Measurements from ENCODE around the gene SRMS.
"Not testable (repeated sequence)": the region's sequence is repeated elsewhere in the genome, so short reads cannot be mapped to it uniquely, and the experiment has no call there.

The SRMS gene

DNA sequence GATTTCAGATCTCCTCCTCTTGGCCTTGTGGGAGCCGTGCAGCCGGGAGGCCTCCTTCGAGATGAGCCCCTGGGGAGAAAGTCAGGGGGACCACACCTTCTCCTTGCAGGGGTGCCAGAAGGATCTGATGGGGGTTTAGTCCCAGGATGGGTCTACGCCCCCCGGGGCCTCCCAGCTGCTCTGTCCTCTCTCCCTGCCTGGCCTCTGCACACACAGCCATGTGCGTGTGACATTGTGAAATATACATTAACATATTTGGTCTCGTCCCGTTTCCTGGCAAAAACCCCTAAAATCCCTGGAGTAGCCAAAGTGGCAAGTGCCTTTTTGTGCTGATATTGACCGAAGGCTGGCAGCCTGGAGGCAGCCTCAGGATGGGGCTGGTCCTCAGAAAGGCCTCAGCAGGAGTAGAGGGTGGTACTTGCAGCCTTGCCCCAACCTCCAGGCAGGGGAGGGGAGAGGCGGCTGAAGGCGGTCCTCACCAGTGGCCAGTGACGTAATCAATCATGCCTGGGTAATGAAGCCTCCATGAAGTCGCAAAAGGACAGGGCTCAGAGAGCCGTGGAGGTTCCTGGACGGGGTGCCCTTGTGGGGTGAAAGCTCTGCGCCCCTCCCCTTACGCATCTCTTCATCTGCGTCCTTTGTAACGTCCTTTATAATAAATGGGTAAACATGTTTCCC lies 31.6 kb upstream of the SRMS start:
- DNase-seq = peak; percentile 17 to 47 (median 44)

DNA sequence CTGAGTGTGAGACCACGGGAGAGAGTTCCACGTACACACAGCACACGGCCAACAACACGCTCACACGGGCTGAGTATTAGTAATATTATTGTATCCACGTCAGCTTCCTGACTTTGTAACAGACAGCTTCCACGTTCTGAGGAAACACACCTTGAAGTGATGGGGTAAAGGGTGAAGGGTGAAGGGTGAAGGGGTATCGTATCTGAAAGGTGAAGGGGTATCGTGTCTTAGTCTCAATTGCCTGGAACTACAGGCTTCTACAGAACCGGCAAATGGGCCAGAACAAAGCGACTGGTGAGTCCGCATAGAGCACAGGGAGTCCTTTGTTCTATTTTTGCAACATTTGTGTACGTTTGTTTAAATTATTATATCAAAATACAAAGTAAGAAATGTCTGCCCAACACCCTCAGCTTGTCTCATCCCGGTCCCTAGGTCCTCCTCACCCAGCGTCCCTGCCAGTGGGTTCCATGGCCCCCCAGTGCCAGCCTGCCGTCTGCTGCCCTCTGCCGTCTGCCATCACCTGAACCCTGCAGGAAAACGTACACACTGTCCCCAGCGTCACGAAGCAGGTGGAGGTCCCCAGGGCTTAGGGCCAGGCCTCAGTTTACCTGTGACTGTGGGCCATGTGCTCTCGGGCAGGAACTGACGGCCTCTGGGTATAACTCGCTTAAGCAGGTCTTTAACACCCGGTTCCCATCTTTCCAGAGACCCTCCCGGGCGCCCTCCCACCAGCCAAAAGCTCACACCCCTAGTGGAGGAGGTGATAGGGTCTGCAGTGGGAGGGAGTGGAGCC lies 30.9 kb upstream of the SRMS start:
- no peak for DNase-seq

DNA sequence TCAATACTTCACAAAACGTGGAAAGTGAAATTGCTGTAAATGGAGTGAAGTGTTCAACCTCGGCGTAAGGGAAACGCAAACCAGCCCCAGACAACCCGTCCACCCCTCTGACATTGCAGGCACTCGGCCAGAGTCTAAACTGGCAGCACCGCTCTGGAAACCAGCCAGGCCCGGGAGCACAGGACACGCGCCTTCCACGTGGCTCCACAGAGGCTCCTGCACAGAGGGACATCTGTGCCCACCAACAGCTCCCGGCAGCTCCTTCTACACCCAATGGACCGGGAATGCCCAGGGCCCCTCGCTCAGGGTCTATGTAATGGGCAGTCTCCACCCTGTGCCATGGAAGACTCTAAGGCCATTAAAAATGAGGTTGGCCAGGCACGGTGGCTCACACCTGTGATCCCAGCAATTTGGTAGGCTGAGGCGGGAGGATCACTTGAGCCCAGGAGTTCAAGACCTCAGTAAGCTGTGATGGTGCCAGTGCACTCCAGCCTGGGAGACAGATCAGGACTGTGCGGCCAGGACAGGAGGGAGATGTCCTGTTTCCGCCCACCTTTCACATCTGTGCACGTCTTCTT lies 29.9 kb upstream of the SRMS start:
- DNase-seq = no peak

DNA sequence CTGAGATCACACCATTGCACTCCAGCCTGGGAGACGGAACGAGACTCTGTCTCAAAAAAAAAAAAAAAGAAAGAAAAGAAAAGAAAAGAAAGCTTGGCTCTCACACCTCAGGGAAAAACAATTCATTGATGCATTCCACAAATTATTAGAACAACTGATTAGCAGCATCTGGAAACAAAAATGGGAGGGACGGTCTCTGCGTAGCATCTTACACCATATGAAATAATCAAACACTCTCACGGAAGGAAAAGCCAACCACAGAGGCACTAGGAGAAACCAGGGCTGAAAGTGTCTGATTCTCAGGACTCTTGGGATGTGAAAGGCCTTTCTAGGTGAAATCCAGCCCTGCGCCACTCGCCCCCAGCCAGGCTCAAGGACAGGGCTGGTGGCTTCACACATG lies 28.8 kb upstream of the SRMS start:
- no peak for DNase-seq

DNA sequence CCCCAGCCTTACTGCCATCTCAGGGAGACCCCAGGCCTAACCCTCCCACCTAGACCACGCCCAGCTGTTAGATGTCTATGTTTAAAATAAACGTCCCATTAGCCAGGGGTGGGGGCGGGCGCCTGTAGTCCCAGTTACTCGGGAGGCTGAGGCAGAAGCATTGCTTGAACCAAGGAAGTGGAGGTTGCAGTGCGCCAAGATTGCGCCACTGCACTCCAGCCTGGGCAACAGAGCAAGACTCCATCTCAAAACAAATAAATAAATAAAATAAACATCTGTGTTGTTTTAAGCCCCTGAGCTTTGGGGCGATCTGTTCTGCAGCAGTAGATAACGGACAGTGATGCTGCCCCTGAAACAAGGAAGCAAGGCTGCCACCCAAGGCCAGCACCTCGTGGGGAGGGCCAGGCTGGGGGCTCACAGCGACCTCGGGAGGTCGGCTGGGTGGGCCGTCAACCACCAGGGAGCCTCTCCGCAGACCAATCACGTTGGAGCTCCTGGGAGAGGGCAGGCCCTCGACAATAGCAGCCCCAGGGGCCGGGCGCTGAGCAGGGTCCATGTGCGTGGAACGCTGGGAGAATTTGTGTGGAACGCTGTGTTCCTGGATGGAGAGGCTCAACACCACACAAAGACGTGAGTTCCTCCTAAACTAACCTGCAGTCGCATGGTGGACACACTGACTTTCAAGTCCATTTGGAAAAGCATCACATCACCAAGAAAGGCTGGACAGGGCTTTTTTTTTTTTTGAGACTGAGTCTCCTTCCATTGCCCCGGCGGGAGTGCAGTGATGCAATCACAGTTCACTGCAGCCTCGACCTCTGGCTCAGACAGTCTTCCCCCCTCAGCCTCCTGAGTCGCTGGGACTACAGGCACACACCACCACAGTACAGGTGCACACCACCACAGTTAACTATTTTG lies 27.5 kb upstream of the SRMS start:
- no peak for DNase-seq

DNA sequence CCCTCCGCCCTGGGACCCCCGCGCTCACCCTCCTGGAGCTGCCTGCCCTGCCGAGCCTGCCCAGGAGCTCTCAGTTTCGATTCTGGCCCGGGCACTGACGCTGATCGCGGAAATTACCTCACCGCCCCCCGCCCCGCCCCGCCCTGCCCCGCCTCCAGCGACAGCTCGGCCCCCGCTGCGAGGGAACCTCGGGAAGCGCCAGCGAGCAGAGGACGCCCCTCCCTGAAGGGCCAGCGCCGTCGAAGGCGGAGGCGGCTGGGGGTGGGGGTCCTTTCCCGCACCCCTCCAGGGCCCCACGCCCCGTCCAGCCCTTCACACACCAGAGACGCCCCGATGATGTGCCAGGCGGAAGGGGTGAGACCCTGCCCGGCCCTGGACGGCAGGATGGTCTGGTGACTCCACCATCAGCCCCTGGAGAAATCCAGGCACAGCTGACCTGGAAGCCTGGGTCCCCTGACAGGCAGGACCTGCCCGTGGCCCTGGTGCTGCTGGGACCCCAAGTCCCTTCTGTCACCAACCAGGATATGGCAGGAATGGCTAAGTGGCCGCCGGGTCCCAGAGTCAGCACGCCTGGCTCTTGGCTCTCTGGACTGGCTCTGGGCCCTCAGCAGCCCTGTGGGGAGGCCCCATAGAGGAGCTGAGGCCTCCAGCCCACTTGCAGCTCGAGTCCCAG lies 26.7 kb upstream of the SRMS start, which contains the start of gene HELZ2:
Gene HELZ2, minus strand, starts transcription at position 84 of the 673 bp plus-strand sequence. CDS start 1,854 bp downstream, outside the sequence.
- DNase-seq = peak; percentile 69 to 88 (median 81)

DNA sequence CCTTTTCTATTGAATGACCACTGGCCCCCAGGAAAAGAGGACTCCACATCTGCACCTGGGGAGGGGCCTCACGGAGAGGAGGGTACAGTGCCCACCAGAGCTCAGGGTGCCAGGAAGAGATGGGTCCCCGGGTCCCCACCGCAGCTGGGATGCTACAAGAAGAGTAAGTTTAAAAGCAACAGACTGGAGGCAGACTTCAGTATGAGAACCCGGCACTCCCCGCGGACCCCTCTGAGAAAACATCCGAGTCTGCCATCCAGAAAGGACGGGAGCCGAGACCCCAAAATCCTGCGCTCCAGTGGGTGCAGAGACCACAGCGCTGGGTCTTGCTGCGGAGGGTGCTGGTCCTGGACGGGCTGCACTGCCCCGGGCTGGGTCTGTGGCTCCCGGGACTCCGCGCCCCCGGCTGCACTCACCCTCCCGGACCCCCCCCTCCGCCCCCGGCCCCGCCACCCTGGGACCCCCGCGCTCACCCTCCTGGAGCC lies 26.1 kb upstream of the SRMS start:
- DNase-seq = no peak

DNA sequence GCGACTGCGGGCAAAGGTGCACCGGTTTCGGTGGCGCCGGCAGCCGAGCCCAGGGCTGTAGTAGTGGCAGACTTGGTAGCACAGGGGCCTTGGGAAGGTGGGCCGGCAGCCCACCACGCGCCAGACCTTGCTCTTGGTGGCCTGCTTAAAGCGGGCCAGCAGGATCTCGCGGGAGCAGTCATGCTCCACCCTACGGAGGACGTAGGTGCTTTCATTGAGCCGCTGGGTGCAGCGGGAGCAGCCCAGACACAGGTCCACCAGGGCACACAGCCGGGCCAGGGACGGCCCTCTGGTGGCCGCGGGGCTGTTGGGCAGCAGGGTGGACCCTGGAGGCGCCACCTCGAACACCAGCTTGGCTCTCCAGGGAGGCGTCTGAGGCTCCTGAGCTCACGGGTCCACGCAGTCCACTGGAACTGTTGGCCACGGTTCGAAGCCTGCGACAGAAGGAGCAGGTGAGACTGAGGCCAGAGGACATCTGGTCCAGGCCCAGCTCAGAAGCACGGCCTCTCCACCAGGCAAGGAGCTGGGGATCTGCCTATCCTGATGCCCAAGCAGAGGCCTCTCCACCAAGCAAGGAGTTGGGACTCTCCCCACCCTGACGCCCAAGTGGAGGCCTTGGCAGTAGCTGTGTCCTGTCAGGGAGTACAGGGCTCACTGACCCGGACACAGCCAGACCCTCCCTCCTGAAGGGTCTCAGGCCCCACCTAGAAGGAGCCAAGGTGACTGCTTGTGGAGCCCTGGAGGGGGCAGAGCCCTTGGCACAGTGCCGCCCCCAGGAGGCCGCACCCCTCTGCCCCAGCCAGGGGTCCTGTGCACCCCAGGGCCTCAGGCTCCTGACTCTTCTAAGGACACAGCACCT lies 25.5 kb upstream of the SRMS start:
- DNase-seq = no peak

DNA sequence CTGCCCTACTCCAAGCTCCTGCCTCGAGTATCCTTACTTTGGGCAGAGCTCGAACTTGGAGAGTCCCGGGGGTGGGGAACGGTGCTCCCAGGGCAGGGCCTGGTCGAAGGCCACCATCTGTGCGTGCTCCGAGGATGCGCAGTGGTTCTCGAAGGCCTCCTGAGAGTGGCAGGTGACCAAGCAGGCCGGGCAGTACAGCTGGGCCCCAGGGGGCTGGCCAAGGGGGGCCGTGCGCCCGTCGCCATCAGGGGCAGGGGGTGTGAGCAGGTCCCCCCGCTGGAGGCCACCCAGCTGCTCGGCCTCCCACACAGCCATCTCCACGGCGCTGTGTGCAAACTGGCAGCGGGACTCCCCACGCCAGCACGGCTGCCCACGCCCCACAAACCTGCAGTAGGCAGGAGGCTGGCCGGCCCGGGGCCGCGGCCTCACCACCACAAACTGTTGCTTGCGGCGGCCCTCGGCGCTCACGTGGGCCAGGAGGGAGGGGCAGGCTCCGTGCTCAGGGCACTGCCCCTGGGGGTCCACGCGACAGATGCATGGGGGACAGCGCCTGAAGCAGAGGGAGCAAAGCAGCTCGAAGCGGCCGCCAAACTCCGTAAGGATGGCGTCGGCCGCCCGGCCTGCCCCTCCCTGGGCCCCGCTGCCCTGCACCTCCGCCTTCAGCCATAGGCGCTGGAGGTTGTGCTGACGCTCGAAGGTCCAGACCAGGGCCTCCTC lies 24.7 kb upstream of the SRMS start:
- DNase-seq = no peak

DNA sequence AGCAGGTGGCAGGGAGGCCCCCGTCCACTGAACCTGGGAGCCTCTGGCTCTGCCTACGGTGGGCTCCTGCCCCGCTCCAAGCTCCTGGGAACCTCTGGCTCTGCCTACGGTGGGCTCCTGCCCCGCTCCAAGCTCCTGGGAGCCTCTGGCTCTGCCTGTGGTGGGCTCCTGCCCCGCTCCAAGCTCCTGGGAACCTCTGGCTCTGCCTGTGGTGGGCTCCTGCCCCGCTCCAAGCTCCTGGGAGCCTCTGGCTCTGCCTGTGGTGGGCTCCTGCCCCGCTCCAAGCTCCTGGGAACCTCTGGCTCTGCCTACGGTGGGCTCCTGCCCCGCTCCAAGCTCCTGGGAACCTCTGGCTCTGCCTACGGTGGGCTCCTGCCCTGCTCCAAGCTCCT lies 23.5 kb upstream of the SRMS start:
- DNase-seq = not testable (repeated sequence)

DNA sequence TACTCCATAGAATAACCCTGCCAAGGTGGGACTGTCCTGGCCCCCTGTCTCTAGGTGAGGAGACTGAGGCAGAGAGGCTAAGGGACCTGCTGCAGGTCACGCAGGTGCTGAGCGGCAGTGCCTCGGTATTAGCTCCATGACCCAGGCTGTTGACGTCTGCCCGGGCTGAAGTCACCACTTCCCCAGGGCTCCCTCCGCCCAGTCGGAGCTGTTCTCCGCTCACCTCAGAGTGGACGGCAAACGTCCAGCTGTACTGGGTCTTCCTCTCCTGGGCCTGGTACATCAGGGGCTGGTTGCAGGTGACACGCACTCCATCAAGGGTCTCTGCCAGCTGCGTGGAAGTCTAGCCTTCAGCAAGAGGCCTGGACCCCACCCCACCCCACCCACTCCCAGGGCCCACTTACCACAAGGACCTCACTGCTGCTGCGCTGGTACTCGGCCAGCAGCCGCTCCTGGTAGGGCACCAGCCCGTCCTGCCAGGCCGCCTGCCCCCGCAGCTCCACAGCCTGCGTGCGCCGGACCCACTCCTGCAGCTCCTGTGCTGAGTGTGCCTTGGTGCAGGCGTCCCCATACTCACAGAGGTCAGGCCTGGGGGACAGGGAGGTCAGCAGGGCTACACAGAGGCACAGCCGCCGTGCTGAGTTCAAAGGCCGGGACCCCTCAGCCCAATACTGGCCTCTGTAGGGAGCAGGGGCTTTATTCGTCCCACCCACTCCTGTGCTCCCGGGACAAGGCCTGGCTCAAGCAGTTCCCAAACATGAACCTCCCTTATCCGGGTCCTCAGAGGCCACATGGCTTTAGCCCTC lies 22.9 kb upstream of the SRMS start:
- DNase-seq = no peak

DNA sequence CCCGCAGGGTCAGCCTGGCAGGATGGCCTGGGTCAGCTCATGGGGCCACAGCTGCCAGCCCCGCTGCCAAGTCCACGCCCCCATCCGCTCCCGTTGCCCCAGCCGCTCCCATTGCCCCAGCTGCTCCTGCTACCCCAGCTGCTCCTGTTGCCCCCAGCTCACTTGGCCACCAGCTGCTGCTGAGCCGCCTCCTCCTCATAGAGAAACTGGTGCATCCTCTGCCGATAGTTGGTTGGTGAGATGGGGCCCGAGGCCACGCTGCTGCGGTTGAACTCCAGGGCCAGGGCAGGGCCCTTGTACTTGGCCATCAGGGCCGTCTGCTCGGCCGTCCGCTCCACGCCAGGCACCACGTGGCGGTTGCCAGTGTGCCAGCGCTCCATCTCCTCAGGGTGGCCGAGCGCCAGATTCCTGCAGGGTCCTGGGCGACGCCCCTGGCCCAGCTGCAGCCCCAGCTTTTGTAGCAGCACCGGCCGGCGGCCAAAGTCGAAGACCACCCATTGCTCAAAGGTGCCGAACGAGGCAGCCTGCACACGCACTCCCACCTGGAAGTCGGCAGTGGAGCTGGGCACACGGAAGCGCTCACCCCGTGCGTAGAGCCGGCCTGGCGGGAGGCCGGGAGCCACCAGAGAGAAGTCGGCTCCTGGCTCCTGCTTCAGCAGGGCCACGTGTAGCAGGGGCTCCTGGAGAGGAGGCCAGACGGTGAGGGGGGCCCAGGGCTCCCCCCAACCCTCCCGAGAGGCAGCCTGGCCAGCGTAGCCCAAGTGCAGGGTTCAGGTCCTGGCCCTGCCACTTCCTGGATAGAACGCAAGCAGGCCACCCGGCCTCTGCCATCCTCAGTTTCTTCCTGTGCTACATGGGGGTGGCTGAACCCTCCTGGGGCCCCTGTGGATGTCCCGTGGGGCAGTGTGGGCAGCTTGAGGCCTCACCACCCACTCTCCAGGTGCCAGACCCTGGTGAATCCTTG lies 21.7 kb upstream of the SRMS start:
- DNase-seq = no peak

DNA sequence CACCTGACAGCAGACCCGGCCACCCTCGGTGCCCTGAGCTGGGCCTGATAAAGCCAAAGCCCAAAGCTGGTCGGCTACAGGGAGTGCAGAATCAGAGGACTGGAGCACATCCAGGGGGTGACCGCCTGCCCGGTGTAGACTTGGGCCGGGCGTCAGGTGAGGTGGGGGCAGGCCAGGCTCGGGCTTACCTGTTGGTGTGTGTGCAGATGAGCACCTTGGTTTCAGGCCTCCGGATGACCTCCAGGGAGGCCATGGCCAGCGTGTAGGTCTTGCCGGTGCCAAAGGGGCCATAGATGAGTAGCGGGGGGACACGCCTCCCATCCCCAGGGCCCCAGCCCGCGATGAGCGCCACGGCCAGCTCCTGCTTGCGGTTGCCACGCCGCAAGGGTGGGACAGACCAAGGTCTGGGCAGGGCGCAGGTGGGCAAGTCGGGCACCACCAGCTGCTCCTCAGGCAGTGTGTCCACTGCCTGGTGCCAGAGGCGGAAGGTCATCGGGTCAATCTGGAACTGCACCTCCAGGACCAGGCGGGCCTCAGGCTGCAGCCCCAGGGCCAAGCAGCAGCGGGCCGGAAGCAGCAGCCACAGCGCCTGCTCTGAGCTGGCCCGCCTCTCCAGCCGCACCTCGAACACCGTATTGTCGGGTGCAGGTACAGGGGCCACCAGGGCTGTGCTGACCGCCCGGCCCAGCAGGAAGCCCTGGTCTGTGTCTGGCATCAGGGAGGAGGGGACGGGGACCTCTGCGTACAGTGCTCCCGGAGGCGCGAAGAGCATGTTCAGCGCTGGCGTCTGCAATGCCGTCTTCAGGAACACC lies 20.8 kb upstream of the SRMS start:
- DNase-seq = peak in 2 of 4 experiments; percentile 18 to 48

DNA sequence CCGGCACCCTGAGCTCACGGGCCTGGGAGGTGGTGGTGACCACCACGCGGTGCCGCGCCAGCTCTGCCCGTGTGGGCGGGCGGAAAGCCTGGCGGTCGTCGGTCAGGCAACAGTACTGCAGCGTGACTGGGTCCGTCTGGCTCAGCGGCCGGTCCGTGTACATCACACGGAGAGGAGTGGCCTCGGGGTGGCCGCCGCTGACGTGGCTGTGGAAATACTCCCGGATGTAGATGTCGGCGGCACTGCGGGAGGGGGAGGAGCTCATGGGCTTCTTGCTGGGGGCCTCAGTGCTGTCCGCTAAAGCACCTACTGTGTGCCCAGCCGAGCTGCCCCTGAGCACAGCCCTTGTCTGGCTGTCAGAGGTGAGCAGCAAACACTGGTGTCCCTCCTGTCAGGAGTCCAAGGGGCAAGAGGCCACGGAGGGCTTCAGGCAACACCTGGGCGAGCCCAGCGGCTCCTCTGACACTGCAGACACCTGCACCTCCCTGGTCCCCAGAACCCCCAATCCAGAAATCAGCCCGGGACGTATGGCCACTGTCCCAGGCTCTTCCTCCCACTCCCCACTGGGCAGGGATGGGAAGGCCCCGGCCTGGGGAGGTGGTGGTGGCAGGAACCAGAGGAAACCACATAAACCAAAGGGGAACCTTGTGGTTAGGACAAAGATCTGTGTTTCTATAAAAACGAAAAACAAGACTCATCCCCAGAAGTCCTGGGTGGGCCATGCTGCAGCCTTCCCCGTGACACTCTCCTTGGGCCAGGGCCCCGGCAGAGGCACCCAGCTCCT lies 20.0 kb upstream of the SRMS start:
- DNase-seq = peak; percentile 85 to 92 (median 90)

DNA sequence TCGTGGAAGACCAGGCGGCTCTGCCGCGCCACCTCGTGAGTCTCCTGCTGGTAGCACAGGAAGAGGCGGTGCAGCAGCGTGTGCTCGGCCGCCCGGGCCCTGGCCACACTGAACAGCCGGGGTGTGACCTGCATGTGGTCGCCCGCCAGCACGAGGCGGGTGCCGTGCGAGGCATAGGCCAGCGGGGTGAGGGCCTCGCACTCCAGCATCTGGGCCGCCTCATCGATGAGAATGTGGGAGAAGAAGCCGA lies 19.5 kb upstream of the SRMS start:
- no peak for DNase-seq

DNA sequence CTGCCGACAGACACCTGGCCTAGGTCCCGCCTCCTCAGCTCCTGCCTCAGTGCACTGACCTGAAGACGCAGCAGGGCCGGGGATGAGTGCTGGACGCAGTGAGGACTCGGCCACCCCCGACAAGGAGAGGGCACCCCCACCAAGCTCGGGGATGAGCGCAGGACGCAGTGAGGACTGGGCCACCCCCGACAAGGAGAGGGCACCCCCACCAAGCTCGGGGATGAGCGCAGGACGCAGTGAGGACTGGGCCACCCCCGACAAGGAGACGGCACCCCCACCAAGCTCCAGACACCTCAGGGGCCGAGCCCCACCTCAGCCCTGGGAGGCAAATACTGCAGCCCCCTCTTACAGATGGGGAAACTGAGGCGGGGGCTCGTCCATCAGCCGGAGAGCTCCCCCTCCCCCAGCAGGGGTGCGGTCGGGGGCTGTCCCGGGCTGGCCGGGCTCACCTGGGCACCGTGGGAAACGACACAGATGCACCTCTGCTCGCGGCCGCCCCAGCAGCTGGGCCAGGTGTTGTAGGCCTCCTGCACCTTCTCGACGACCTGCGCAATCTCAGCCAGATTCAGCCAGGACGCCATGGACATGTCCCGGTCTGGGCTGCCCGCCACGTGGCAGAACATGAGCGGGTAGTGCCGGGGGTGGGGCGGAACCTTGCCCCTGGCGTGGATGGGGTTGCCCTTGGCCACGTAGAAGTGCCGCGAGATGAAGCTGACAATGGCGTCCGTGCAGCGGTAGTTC lies 19.0 kb upstream of the SRMS start:
- no peak for DNase-seq

Data from suppressor macrophage (primary cell).